Keratinocyte (primary cell): ENCODE data around the gene TJP2.

Experiments used
- CTCF ChIP-seq, 3 experiments: IDR thresholded peaks in 1 of 3; conservative IDR thresholded peaks in 1 of 3; optimal IDR thresholded peaks in 1 of 3; 2 replicates in 2 of 3; 3 replicates in 1 of 3; pipeline versions ENCODE3 to v1.5.1; 2011; ENCODE audit warnings: low read length in 3 of 3, mild to moderate bottlenecking in 3 of 3, moderate library complexity in 2 of 3, control low read depth in 1 of 3, inconsistent platforms in 1 of 3; ENCODE audit not compliant: insufficient read depth in 2 of 3; ENCODE audit errors: extremely low read depth in 1 of 3
- EZH2 ChIP-seq: IDR thresholded peaks from one replicate; pipeline ENCODE4 v1.6.1; 2012; ENCODE audit warnings: inconsistent platforms, mild to moderate bottlenecking, low read length, moderate library complexity

GRCh38 chr9:69261636-69262035, 87.6 kb downstream of the TJP2 start:
- TF ChIP-seq CTCF (optimal IDR thresholded peaks at IDR 0.05 in 1 of 3, IDR thresholded peaks at IDR 0.05 in 1 of 3, conservative IDR thresholded peaks at IDR 0.05 in 1 of 3; ENCODE audit: extremely low read depth in 1 of 3, insufficient read depth in 2 of 3, low read length in 3 of 3) (no peak), EZH2 (no peak)
